Bronchial epithelial cell (primary cell): Measurements from ENCODE around the gene EFNA3. TPM values are rescaled to one million over a fixed set of nuclear protein-coding genes. Genes with fewer than 3 reads are reported as not detected.

Experiments used
- DNase-seq: peaks from one replicate; pipeline ENCODE4 v3.0.0-alpha.2; 2010; ENCODE audit warnings: low read depth
- FAIRE-seq: peaks from 2 replicates; lab custom pipeline; 2011; peaks lifted over from hg19 to GRCh38; lab: Jason Lieb, UNC
- H3K27me3 ChIP-seq: 2 replicates; pipeline ENCODE4 v1.5.1; 2011; ENCODE audit warnings: low read length; ENCODE audit not compliant: control insufficient read depth, insufficient read depth
- H3K36me3 ChIP-seq: 2 replicates; pipeline ENCODE4 v1.5.1; 2011; ENCODE audit warnings: low read length; ENCODE audit not compliant: control insufficient read depth, insufficient read depth
- H3K4me3 ChIP-seq: 2 replicates; pipeline ENCODE4 v1.5.1; 2011; ENCODE audit warnings: mild to moderate bottlenecking, low read depth, low read length, control low read depth
- total RNA-seq: library from RNA; depleted of rRNA; stranded (reverse); fragments of >200 nt; gene quantifications from 2 replicates; pipeline ENCODE4 v1.2.1, GENCODE V29; 2014
- TF ChIP-seq, protein P1 (sequence below): IDR thresholded peaks from 2 replicates; pipeline ENCODE4 v1.5.1; 2011; ENCODE audit warnings: mild to moderate bottlenecking, moderate library complexity, low read length, control low read depth, inconsistent platforms; ENCODE audit not compliant: insufficient read depth, severe bottlenecking

Gene EFNA3
- total RNA-seq, 1 donor from 2014 or later, result 3.7 TPM

DNA sequence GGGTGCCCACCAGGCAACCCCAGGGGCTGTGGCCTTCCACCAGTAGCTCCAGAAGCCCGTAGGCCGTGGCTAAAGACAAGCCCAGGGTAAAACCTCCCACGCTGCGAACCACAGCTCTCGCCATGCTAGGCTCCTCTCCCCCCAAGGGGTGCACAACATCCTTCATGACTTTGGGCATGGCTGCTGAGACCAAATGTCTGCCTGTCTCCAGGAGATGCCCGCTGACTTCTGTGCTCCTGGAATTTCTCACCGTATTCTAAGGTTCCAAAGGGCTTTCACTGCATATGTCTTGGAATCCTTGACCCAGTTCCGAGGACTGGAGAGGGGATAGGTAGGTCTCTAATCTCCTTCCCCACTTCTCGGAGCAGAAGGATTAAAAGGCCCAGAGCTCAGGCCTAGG is 45.1 kb upstream of the EFNA3 start, which contains the start of the genes DCST1 and DCST2:
TSS of gene DCST1 (plus strand) at position 301 of the 400 bp plus-strand sequence. CDS start 213 bp downstream, outside the sequence.
TSS of gene DCST2 (minus strand) at position 258 of the 400 bp plus-strand sequence. CDS start at position 178, 80 bp downstream.
- no peak for DNase-seq
- Histone ChIP-seq H3K27me3 (no peaks in the 10 kb centered on the region), H3K4me3 (no peak within 1 kb of the TSS), H3K36me3 (no peaks in the 10 kb centered on the region)
- TF ChIP-seq, protein P1, sequence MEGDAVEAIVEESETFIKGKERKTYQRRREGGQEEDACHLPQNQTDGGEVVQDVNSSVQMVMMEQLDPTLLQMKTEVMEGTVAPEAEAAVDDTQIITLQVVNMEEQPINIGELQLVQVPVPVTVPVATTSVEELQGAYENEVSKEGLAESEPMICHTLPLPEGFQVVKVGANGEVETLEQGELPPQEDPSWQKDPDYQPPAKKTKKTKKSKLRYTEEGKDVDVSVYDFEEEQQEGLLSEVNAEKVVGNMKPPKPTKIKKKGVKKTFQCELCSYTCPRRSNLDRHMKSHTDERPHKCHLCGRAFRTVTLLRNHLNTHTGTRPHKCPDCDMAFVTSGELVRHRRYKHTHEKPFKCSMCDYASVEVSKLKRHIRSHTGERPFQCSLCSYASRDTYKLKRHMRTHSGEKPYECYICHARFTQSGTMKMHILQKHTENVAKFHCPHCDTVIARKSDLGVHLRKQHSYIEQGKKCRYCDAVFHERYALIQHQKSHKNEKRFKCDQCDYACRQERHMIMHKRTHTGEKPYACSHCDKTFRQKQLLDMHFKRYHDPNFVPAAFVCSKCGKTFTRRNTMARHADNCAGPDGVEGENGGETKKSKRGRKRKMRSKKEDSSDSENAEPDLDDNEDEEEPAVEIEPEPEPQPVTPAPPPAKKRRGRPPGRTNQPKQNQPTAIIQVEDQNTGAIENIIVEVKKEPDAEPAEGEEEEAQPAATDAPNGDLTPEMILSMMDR, result no peak
- no peak for FAIRE-seq

DNA sequence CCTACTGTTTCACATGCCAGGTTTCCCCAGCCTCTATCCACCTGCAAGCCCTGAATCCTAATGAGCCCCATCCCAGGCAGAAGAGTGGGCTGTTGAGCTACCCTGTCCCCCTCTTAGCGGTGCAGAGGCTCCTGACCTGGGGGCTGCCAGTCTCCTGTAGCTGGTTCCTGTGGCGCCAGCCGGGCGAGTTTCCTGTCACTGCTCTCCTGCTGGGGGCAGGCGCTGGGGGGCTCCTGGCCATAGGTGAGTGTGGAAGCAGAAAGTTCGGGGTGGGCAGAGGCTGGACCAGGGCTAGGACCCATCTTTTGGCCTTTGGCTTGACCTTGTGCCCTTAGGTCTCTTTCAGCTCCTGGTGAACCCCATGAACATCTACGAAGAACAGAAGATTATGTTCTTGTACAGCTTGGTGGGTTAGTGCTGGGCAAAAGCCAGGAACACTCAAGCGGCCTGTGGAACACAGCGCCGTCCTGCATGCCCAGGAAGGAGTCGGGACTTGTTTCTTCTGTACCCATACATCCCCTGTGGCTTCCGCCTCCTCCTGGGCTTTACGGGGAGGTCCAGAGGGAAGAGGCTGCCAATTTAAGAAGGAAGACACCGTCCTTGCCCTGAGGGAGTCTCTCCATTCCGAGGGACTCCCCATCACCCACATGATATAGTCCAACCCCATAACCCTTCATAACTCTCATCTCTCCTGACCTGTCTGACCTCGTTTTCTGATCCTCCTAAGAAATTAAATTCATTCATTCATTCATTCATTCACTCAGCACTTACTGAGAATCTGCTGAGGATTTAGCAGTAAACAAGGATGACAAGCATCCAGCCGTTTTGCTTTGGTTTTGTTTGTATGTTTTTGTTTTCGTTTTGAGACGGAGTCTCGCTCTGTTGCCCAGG is 44.1 kb upstream of the EFNA3 start:
- peak; percentile 68 for DNase-seq
- Histone ChIP-seq H3K36me3 (no peaks in the 10 kb centered on the region), H3K27me3 (no peaks in the 10 kb centered on the region), H3K4me3 (no peak overlapping the region)
- FAIRE-seq, result no peak
- TF ChIP-seq, protein P1, result peak; percentile 7

DNA sequence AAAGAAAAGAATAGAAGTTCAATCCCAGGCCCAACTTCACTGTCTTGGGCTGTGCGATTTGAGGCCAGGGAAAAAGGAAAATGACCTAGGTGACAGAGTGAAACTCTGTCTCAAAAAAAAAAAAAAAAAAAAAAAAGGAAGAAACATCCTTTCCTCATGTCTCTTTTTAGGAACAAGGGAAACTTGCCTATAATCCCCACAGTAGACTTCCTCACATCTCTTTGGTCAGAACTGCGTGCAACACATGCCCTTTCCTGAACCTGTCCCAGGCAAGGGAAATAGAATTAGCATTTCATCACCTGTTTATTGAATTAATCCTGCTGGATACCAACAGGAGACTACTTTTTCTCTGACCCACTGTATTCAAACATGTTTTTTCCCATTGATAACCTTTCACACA is 42.7 kb upstream of the EFNA3 start:
- no peak for DNase-seq
- no peak for FAIRE-seq
- TF ChIP-seq, protein P1, result no peak
- Histone ChIP-seq H3K4me3 (no peak overlapping the region), H3K36me3 (no peaks in the 10 kb centered on the region), H3K27me3 (no peaks in the 10 kb centered on the region)

DNA sequence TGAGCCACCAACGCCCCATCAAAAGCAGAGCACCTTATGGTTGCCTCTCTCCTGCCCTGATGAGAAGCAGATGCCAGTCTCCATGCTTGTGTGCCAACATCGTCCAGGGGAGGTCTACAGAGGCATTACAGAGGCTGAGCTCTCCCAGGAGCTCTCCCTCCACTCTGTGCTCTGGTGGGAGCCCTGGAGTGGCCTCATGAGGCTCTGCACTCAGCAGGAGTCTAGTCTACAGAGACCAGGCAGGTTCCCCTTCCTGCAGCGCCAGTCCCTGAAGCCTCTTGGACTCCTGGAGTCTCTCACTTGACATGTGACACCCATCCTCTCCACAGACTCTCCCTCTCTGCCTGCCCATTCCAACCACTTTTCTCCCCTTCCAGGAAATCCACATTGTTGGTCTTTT is 41.6 kb upstream of the EFNA3 start:
- FAIRE-seq, result no peak
- Histone ChIP-seq H3K27me3 (no peaks in the 10 kb centered on the region), H3K4me3 (no peak overlapping the region), H3K36me3 (no peaks in the 10 kb centered on the region)
- TF ChIP-seq, protein P1, result no peak
- DNase-seq, result no peak

DNA sequence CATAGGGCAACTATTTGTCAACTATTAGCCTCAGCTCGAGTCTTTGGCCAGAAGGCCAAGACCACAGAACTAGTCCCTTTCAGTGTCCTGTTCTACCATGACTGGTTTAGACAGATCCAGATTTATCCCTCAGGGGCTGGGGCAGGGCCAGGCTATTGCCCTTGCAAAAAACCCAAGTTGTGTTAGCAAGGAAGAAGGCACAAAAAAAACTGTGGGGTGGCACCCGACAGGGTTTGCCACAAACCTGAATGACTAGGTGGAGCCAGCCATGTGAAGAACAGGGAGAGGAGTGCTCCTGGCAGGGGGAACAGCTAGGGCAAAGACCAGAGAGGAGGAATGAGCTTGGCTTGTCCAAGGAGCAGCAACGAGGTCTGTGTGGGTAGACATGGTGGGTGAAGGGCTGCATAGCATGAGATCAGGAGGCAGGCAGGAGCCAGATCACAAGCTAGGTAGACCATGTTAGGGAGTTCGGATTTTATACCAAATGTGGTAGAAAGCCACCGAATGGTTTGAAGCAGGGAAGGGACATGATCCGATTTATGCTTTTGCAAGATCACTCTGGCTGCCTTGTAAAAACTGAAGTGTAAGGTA is 40.7 kb upstream of the EFNA3 start:
- H3K27me3 ChIP-seq, result no peaks in the 10 kb centered on the region
- DNase-seq (peak; percentile 29), FAIRE-seq (no peak)
- TF ChIP-seq, protein P1, result no peak
- no peak overlapping the region for H3K4me3 ChIP-seq
- no peaks in the 10 kb centered on the region for H3K36me3 ChIP-seq
